GM18907 (cell line): ENCODE results near the gene ASTN2.
"Not testable (repeated sequence)": the region's sequence is repeated elsewhere in the genome, so short reads cannot be mapped to it uniquely, and the experiment has no call there.

Experiments used
- ATAC-seq: cut with Tn5 transposase; IDR thresholded peaks from one replicate; pipeline ENCODE4 v1.9.1; 2021; ENCODE audit warnings: mild to moderate bottlenecking, moderate library complexity; ENCODE audit not compliant: unreplicated experiment

ASTN2 gene

DNA sequence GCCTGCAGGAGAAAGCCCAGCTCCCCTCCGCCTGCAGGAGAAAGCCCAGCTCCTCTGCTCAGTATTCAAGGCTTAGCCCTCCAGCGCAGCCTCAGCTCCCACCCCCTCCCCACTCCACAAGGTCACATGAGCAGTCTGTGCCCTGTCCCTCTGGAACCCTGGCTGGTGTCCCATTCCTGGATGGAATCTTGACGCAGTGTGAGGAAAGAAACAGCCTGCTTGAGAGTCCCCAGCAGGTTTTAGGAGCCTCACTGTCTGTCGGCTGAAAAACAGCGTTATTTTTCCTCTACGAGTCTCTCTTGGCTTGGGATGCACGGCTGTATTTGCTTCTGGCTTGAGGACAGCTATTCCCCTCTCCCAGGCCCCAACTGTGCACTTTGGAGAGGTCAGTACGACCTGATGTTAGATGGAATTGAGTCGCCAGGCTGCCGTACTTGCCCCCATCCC, 937.9 kb downstream of the ASTN2 start:
- no peak for ATAC-seq

- ATAC-seq = no peak
Observed at GRCh38 chr9:116476002-116476401, 938.9 kb downstream of the ASTN2 start.

DNA sequence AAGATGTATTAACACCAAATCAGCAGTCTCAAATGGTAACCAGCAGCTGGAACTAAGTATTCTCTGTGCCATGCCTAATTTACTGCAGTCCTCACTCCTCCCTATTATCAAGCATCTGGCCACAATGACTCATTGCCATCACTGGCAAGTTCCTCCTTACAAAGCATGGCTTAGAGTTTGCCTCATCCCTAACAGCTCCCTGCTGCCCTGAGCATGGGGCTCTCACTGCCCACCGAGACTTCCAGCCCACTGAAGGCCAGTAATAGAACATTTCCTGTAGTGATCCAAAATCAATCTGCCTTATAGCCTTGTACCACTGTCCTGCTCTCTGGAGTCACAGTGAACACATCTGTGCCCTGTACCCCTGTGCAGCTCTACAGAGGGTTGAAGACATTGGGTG, 939.7 kb downstream of the ASTN2 start:
- no peak for ATAC-seq

GRCh38 chr9:116471944-116472506, 942.8 kb downstream of the ASTN2 start:
- no peak for ATAC-seq

DNA sequence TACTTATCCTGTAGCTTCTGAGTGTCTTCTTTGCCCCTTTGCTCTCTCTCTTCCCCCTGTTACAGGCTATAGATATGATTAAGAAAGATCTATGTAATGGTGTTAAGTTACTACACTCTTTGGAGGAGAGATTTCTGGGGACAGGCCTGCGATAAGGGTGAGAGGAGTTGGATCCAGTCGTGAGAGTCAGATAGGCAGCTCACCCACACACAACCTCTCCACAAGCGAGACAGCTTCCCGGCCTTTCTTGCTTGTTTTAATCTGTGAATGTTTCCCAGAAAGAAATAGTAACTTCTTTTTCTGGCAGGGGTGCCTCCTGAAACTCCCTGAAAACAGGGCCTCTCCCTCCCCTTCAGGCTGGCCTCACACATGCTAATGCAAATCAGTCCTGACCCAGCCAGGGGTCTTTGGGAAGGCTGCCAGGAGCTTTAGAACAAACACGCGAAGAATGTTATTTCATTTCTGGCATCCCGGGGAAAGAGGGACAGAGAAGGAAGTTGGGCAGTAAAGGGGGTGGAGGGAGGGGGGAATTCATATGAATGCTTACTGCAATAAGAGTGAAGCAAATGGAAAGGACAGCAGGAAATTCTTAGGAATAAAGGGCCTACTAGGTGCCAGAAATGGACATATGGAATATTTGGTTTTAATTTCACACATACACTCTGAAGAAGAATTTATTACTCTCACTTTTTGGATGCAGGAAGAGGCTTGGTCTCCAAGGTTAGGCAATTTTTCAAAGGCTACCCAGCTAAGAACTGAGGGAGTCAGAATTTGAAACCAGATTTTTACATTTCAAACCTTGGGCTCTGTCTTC, 943.6 kb downstream of the ASTN2 start:
- no peak for ATAC-seq

GRCh38 chr9:116468793-116469527, 945.9 kb downstream of the ASTN2 start:
- ATAC-seq = no peak

- no peak for ATAC-seq
Observed at GRCh38 chr9:116468369-116468768, 946.5 kb downstream of the ASTN2 start.

- no peak for ATAC-seq
Observed at GRCh38 chr9:116467740-116468351, 947.0 kb downstream of the ASTN2 start.

DNA sequence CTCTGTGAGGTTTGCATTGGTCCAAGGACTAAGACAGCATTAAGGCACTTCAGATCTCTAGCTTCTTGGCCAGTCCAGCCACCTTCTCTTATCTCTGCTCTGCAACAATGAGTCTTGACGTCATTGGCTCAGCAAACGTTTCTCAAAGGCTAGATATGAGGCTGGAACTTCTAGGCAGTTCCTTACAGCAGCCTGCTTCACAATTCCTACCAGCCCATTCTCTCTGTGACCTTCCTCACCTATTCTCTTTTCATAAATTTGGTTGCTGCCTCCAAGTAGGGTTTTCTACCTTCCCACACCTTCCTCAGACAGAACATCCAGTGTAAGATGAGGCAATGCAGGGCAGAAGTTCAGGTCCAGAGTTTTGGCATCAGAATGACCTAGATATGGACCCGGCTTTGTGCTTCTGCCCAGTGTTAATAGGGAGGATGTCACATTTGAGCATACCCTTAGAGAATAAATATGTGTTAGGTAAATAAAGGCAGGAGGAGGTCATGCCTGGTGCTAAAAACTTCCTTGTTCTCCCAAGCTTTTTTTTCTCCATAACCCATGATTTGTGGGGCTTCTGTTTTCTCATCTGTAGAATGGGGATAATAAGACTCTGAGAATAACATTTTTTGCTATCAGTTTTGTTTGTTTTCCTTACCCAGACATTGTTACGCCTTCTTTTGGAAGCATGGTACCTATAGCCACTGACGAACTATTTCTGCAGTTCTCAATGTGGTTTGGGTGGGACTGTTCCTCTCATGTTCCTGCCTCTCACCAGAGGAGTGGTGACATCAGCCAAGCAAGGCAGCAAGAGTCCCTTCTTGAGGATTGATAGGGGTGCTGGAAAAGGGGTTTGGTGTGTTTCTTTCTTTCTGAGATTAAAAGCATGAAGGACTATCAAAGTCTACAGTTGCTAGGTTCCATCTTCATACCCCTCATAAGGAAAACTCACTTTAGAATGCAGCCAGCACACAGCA, 948.3 kb downstream of the ASTN2 start:
- ATAC-seq = no peak

DNA sequence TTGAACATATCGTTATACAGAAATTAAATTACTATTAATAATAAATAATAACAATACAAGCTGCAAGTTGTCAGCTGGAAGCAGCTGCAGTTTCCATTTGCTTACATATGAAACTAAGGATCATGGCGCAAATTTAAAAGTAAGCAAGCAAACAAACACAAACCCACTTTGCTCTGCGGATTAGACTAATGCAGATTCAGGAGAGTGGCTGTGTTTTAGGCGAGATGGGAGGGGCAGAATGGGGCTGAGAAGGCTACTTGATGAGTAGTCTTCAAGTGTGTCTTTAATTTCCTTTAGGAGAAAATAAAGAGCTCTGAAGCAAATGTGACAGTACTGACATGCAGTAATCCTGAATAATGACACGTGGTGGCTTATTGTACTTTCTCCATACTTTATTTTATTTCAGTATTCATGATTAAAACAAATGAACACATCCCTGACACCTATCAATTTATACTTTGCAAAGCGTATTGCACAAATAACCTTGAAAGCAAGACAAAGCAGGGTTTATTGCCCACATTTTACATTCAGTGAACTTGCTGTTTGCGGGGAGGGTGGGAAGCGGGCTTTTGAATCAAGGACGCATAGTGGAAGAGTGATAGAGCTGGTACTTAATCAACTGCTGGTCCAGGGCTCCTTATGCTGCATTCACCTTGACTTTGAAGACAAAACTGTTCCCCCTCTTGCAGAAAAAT, 949.1 kb downstream of the ASTN2 start:
- ATAC-seq = no peak

DNA sequence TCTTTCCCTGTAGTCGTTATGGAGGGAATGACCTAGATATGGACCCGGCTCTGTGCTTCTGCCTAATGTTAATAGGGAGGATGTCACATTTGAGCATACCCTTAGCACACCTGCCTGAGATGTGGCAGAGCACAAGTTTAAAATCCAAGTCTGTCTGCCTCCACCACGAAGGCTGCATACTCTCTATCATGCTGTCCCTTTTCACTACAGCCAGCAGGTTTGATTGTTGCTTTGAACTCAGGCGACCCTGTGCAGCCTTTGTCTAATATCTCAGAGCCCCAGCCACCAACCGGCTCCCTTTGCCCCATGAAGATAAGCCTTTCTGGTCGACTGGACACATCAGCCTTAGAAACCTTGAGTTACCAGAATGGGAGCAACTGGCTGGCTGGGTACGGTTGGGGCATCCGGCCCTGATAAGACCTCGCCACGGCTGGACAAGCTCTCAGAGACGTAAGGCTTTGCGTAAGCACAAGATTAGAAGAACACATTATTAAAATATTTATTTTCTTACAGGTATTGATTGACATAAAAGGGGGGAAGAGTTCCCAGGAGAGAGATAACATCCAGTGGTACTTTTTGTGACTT, 949.8 kb downstream of the ASTN2 start:
- no peak for ATAC-seq

DNA sequence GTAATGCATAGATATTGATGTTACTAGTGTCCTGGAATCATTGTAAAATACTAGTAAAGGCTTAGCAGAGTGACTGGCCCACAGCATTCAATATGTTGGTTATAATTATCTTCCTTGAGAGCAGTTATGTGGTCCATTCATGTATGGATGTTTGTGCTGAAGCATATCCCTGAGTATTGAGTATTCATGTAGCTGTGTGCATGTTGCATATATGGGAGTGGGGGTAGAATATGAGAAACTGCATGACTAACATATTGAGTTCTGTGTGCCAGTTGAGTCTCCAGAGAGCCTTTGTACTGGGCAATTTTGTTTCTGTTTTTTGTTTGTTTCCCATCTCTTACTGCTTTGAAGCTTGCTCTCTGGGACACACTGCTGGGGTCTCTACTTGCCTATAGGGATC, 950.4 kb downstream of the ASTN2 start:
- ATAC-seq = no peak

DNA sequence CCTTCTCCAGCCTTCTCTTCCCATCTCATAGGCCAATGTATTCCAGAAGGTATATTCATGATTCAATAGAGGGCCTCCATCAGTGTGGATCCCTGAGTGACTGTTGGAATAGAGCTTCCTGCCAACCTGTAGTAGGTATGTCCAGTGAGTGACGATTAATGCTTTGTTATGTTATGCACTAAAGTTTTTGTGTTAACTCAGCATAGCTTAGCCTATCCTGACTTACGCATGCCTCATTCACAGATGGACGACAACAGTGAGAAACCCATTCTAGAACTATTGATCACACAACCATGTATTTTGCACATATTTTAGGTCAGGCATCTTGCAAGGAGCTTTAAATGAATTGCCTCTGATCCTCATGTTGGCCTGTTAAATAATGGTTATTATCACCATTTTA, 953.2 kb downstream of the ASTN2 start:
- no peak for ATAC-seq

- no peak for ATAC-seq
Observed at GRCh38 chr9:116460026-116460425, 954.8 kb downstream of the ASTN2 start.

DNA sequence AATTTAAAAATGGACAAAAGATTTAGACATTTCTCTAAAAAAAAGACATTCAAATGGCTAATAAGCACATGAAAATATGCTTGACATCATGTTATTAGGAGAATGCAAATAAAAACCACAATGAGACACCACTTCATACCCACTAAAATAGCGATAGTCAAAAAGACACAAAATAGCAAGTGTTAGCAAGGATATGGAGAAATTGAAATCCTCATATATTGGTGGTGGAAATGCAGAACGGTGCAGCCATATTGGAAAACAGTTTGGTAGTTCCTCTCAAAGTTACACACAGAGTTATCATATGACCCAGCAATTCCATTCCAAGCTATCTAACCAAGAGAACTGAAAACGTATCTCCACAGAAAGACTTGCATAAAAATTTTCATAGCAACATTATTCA, 955.3 kb downstream of the ASTN2 start:
- no peak for ATAC-seq

DNA sequence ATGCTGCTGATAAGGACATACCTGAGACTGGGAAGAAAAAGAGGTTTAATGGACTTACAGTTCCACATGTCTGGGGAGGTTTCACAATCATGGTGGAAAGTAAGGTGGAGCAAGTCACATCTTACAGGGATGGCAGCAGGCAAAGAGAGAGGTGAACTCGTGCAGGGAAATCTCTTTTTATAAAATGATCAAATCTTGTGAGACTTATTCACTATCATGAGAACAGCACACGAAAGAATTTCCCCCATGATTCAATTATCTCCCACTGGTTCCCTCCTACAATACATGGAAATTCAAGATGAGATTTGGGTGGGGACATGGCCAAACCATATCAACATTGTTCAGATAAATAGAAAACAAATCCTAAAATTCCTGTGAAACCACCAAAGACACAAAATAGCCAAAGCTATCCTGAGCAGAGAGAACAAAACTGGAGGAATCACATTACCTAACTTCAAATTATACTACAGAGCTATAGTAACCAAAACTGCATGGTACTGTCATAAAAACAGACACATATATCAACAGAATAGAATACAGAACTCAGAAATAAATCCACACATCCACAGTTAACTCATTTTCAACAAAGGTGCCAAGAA, 958.3 kb downstream of the ASTN2 start:
- no peak for ATAC-seq

DNA sequence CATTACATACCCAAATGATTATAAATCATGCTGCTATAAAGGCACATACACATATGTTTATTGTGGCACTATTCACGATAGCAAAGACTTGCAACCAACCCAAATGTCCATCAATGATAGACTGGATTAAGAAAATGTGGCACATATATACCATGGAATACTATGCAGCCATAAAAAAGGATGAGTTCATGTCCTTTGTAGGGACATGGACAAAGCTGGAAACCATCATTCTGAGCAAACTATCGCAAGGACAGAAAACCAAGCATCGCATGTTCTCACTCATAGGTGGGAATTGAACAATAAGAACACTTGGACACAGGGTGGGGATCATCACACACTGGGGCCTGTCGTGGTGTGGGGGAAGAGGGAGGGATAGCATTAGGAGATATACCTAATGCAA, 960.3 kb downstream of the ASTN2 start:
- ATAC-seq = not testable (repeated sequence)

- no peak for ATAC-seq
Observed at GRCh38 chr9:116453785-116454184, 961.1 kb downstream of the ASTN2 start.

GRCh38 chr9:116452634-116453033, 962.2 kb downstream of the ASTN2 start:
- no peak for ATAC-seq
